PC-9 (cell line): ENCODE measurements around the gene MRFAP1. TPM values are rescaled to one million over a fixed set of nuclear protein-coding genes. Genes with fewer than 3 reads are reported as not detected.

Experiments
- BruUV-seq: library from RNA; stranded (reverse); fragments of 400-500 nt; replicated peaks from 2 replicates; lab custom pipeline; 2021; lab: Mats Ljungman, UMichigan
- CTCF ChIA-PET: fragments of 300-600 bp; sonication (Branson Sonifier 250); formaldehyde crosslinking; loops from one replicate; lab custom pipeline; 2022; ENCODE audit warnings: antibody characterized with exemption; lab: Charles Lee
- POLR2A ChIA-PET: fragments of 300-600 bp; sonication (Branson Sonifier 250); formaldehyde crosslinking; loops from one replicate; lab custom pipeline; 2022; ENCODE audit warnings: antibody characterized with exemption; ENCODE audit not compliant: unreplicated experiment; lab: Charles Lee
- DNase-seq, 2 experiments: peaks; one replicate each; pipeline versions ENCODE4 v3.0.0 to v3.0.0-alpha.2; 2015 to 2022; ENCODE audit warnings: mixed read lengths in 1 of 2
- H2AFZ ChIP-seq: fragments of 200-600 bp; sonication (generic); 2 replicates; pipeline ENCODE4 v1.8.1; 2017; ENCODE audit warnings: antibody characterized with exemption
- H3F3A ChIP-seq: fragments of 200-600 bp; sonication (generic); 2 replicates; pipeline ENCODE4 v1.8.1; 2017; ENCODE audit warnings: antibody characterized with exemption, mild to moderate bottlenecking, low read depth; ENCODE audit not compliant: insufficient read depth
- H3K27ac ChIP-seq: fragments of 200-600 bp; sonication (generic); 2 replicates; pipeline ENCODE4 v1.6.1; 2016; ENCODE audit warnings: mixed run types
- H3K27me3 ChIP-seq: fragments of 200-600 bp; sonication (generic); 2 replicates; pipeline ENCODE4 v1.6.1; 2016; ENCODE audit warnings: low read depth, mixed run types; ENCODE audit not compliant: insufficient read depth
- H3K36me3 ChIP-seq: fragments of 200-600 bp; sonication (generic); 2 replicates; pipeline ENCODE4 v1.6.1; 2016; ENCODE audit warnings: low read depth, mixed run types
- H3K4me1 ChIP-seq: fragments of 200-600 bp; sonication (generic); replicated peaks from 2 replicates; pipeline ENCODE4 v1.6.1; 2016; ENCODE audit warnings: mixed run types; ENCODE audit not compliant: insufficient read depth
- H3K4me2 ChIP-seq: fragments of 200-600 bp; sonication (generic); 2 replicates; pipeline ENCODE4 v1.6.1; 2017; ENCODE audit warnings: mixed run types
- H3K4me3 ChIP-seq: fragments of 200-600 bp; sonication (generic); 2 replicates; pipeline ENCODE4 v1.6.1; 2016; ENCODE audit warnings: mixed run types
- H3K79me2 ChIP-seq: fragments of 200-600 bp; sonication (generic); 2 replicates; pipeline ENCODE4 v1.6.1; 2017; ENCODE audit warnings: low read depth, mixed run types
- H3K9me2 ChIP-seq: fragments of 200-600 bp; sonication (generic); 2 replicates; pipeline ENCODE4 v1.8.1; 2017; ENCODE audit warnings: mild to moderate bottlenecking; ENCODE audit not compliant: insufficient read depth
- H3K9me3 ChIP-seq: fragments of 200-600 bp; sonication (generic); 2 replicates; pipeline ENCODE4 v1.8.1; 2016; ENCODE audit warnings: low read depth; ENCODE audit not compliant: insufficient read depth
- H4K20me1 ChIP-seq: fragments of 200-600 bp; sonication (generic); 2 replicates; pipeline ENCODE4 v1.8.1; 2017; ENCODE audit not compliant: insufficient read depth
- CTCF ChIP-seq: fragments of 200-600 bp; sonication (generic); conservative IDR thresholded peaks from 2 replicates; pipeline ENCODE4 v1.6.1; 2017; ENCODE audit warnings: mixed run types, antibody characterized with exemption, mild to moderate bottlenecking, moderate library complexity
- EZH2 ChIP-seq: fragments of 200-600 bp; sonication (generic); IDR thresholded peaks from 2 replicates; pipeline ENCODE4 v1.8.0; 2017; ENCODE audit warnings: antibody characterized with exemption, low read depth
- intact Hi-C: fragments of 100-400 bp; cut with micrococcal nuclease; formaldehyde crosslinking; loops from one replicate; pipeline ENCODE4 v1.10.0; 2022; ENCODE audit not compliant: unreplicated experiment
- total RNA-seq: library from RNA; stranded (reverse); gene quantifications from 2 replicates; pipeline ENCODE4 v1.2.3, GENCODE V29; 2021

The MRFAP1 gene
- total RNA-seq, 1 experiment from 2014 or later, result 278 TPM

- Histone ChIP-seq H3K9me2 (no peaks in the 10 kb centered on the region), H3K4me3 (no peak overlapping the region), H3K79me2 (no peaks in the 10 kb centered on the region), H3K4me2 (no peak overlapping the region), H3F3A (no peaks in the 10 kb centered on the region), H3K9me3 (no peaks in the 10 kb centered on the region), H2AFZ (no peak overlapping the region), H3K4me1 (no peaks in the 10 kb centered on the region), H3K36me3 (no peaks in the 10 kb centered on the region), H4K20me1 (no peaks in the 10 kb centered on the region), H3K27ac (no peak overlapping the region), H3K27me3 (no peaks in the 10 kb centered on the region)
- DNase-seq, result no peak
- no TSS peak for BruUV-seq
- intact Hi-C loops, result no loop called here
- CTCF ChIA-PET, result interaction anchor here (0.7 kb wide), 1 partner anchor 9 kb away, joined by 8 read pairs; no protein-coding TSS in a partner anchor
- TF ChIP-seq CTCF (no peak), EZH2 (no peak)
- POLR2A ChIA-PET, result no interaction called here
Observed at GRCh38 chr4:6609415-6610079, 30.9 kb upstream of the MRFAP1 start.

GRCh38 chr4:6610856-6611430 is 29.5 kb upstream of the MRFAP1 start:
- Histone ChIP-seq H2AFZ (no peak overlapping the region), H3K4me2 (no peak overlapping the region), H4K20me1 (no peaks in the 10 kb centered on the region), H3K9me2 (no peaks in the 10 kb centered on the region), H3K36me3 (no peaks in the 10 kb centered on the region), H3K4me3 (no peak overlapping the region), H3K4me1 (no peaks in the 10 kb centered on the region), H3K27me3 (no peaks in the 10 kb centered on the region), H3F3A (no peaks in the 10 kb centered on the region), H3K9me3 (no peaks in the 10 kb centered on the region), H3K79me2 (no peaks in the 10 kb centered on the region), H3K27ac (no peak overlapping the region)
- ChIA-PET POLR2A (no interaction called here), CTCF (interaction anchor here (0.7 kb wide), 1 partner anchor 290 kb away, joined by 3 read pairs; no protein-coding TSS in a partner anchor)
- no peak for TF ChIP-seq EZH2
- no peak for TF ChIP-seq CTCF
- DNase-seq, result no peak
- no TSS peak for BruUV-seq
- intact Hi-C loops, result no loop called here

GRCh38 chr4:6612961-6613675 is 27.4 kb upstream of the MRFAP1 start:
- TF ChIP-seq EZH2, result no peak
- no peak for TF ChIP-seq CTCF
- ChIA-PET CTCF (no interaction called here), POLR2A (interaction anchor here (0.6 to 0.7 kb wide), 2 partner anchors 58 to 76 kb away, joined by 3 to 21 read pairs; no protein-coding TSS in a partner anchor)
- DNase-seq, result no peak
- no peaks in the 10 kb centered on the region for H3K36me3 ChIP-seq
- H3K79me2 ChIP-seq, result no peaks in the 10 kb centered on the region
- no peaks in the 10 kb centered on the region for H3K9me2 ChIP-seq
- no peaks in the 10 kb centered on the region for H4K20me1 ChIP-seq
- no peak overlapping the region for H3K27ac ChIP-seq
- no peaks in the 10 kb centered on the region for H3F3A ChIP-seq
- intact Hi-C loops, result no loop called here
- no peak overlapping the region for H3K4me2 ChIP-seq
- H3K9me3 ChIP-seq, result no peaks in the 10 kb centered on the region
- H2AFZ ChIP-seq, result no peak overlapping the region
- no peak overlapping the region for H3K4me3 ChIP-seq
- no peaks in the 10 kb centered on the region for H3K27me3 ChIP-seq
- H3K4me1 ChIP-seq, result no peaks in the 10 kb centered on the region
- no TSS peak for BruUV-seq
